Measurements from ENCODE around the gene IMMP2L.

DNA sequence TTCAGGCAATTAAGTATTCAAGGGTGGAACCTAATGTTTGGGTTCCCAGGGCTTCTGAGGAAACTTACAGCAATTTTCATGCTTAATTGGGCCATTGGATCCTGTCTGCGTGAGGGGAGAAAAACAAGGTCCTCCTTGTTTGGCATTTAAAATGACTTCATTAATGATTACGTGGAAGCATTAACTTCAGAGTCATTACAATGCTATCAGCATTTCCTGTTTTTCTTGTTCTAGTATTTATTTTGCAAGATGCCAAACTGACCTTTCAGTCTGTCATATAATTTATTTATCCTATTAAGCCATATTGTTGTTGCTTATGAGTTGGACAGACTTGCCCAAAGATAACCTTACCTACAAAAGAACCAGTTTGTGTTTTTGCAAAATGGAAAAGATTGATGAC, 795.4 kb downstream of the IMMP2L start:
- TF ChIP-seq, protein P1, sequence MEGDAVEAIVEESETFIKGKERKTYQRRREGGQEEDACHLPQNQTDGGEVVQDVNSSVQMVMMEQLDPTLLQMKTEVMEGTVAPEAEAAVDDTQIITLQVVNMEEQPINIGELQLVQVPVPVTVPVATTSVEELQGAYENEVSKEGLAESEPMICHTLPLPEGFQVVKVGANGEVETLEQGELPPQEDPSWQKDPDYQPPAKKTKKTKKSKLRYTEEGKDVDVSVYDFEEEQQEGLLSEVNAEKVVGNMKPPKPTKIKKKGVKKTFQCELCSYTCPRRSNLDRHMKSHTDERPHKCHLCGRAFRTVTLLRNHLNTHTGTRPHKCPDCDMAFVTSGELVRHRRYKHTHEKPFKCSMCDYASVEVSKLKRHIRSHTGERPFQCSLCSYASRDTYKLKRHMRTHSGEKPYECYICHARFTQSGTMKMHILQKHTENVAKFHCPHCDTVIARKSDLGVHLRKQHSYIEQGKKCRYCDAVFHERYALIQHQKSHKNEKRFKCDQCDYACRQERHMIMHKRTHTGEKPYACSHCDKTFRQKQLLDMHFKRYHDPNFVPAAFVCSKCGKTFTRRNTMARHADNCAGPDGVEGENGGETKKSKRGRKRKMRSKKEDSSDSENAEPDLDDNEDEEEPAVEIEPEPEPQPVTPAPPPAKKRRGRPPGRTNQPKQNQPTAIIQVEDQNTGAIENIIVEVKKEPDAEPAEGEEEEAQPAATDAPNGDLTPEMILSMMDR (conservative IDR thresholded peaks at IDR 0.05), result no peak
- no peak for TF ChIP-seq ZFX (IDR thresholded peaks at IDR 0.05)

Measured in C4-2B (cell line).